PFSK-1 (cell line): ENCODE data around the gene LBH.

ENCODE experiments used
- FOXP2 ChIP-seq: optimal IDR thresholded peaks from 2 replicates; pipeline ENCODE3; 2011; ENCODE audit warnings: borderline replicate concordance, control low read depth, inconsistent platforms; ENCODE audit not compliant: insufficient read depth; ENCODE audit errors: extremely low read length, extremely low read depth
- POLR2AphosphoS5 ChIP-seq: IDR thresholded peaks from 2 replicates; pipeline ENCODE4 v1.6.1; 2012; ENCODE audit warnings: low read depth, mild to moderate bottlenecking, control low read depth, low read length, moderate library complexity
- REST ChIP-seq, 2 experiments: IDR thresholded peaks; 2 replicates each; pipeline versions ENCODE4 v1.6.1 to v1.8.0; 2011 to 2012; ENCODE audit warnings: low read depth in 2 of 2, low read length in 2 of 2, control low read depth in 1 of 2, inconsistent platforms in 1 of 2, mild to moderate bottlenecking in 1 of 2, moderate library complexity in 1 of 2; ENCODE audit not compliant: insufficient read depth in 1 of 2
- SIN3A ChIP-seq: IDR thresholded peaks from 2 replicates; pipeline ENCODE4 v1.6.1; 2012; ENCODE audit warnings: mild to moderate bottlenecking, low read length, moderate library complexity, borderline replicate concordance; ENCODE audit not compliant: insufficient read depth
- TAF1 ChIP-seq: IDR thresholded peaks from 2 replicates; pipeline ENCODE4 v1.6.1; 2012; ENCODE audit warnings: low read length, control low read depth, borderline replicate concordance; ENCODE audit not compliant: insufficient read depth

The LBH gene

GRCh38 chr2:30239308-30239985, 8.1 kb downstream of the LBH start:
- no peak for TF ChIP-seq REST (IDR thresholded peaks at IDR 0.05; ENCODE audit: insufficient read depth in 1 of 2, low read depth in 2 of 2, low read length in 2 of 2)
- no peak for TF ChIP-seq FOXP2
- no peak for TF ChIP-seq POLR2AphosphoS5
- TF ChIP-seq TAF1 = no peak
- no peak for TF ChIP-seq SIN3A

GRCh38 chr2:30239986-30240752, 8.8 kb downstream of the LBH start:
- TF ChIP-seq REST (IDR thresholded peaks at IDR 0.05; ENCODE audit: insufficient read depth in 1 of 2, low read depth in 2 of 2, low read length in 2 of 2) (no peak), FOXP2 (no peak), TAF1 (no peak), POLR2AphosphoS5 (no peak), SIN3A (no peak)

- no peak for TF ChIP-seq REST (IDR thresholded peaks at IDR 0.05; ENCODE audit: insufficient read depth in 1 of 2, low read depth in 2 of 2, low read length in 2 of 2)
Observed at GRCh38 chr2:30243231-30243630, 11.9 kb downstream of the LBH start.

- TF ChIP-seq SIN3A = no peak
- no peak for TF ChIP-seq REST (IDR thresholded peaks at IDR 0.05; ENCODE audit: insufficient read depth in 1 of 2, low read depth in 2 of 2, low read length in 2 of 2)
- no peak for TF ChIP-seq FOXP2
- no peak for TF ChIP-seq POLR2AphosphoS5
- TF ChIP-seq TAF1 = no peak
Observed at GRCh38 chr2:30245364-30245763, 14.0 kb downstream of the LBH start.
